ENCODE data around the gene CIB1. TPM values are rescaled to one million over a fixed set of nuclear protein-coding genes. Genes with fewer than 3 reads are reported as not detected.
"Not testable (repeated sequence)": the region's sequence is repeated elsewhere in the genome, so short reads cannot be mapped to it uniquely, and the experiment has no call there.

The CIB1 gene
- total and polyA plus RNA-seq, 10 of the 15 experiments (the other 5 are each of a cell fraction or from before 2014, with no cell fraction given) = 10.8 to 155 (median 81.9) TPM

GRCh38 chr15:90278467-90278866 lies 44.7 kb upstream of the CIB1 start:
- WGBS (ENCODE audit: insufficient coverage, insufficient replicate concordance, low lambda C conversion rate, missing lambda C conversion rate) = 96% methylated on average over 12 of the region's 12 CpGs
- H3K27me3 ChIP-seq (replicated peaks in 1 of 2; ENCODE audit: control insufficient read depth in 2 of 2, insufficient read depth in 2 of 2, low read length in 1 of 2); BruUV-seq (replicated peaks); H3K36me3 ChIP-seq (ENCODE audit: control insufficient read depth in 2 of 2, insufficient read depth in 2 of 2, low read length in 1 of 2); H3K79me2 ChIP-seq (ENCODE audit: control insufficient read depth, insufficient read depth, low read length); intact Hi-C loops (cut with micrococcal nuclease; ENCODE audit: unreplicated experiment); in situ Hi-C loops (cut with MboI); H2AFZ ChIP-seq (ENCODE audit: control insufficient read depth, low read depth, low read length); H4K20me1 ChIP-seq (ENCODE audit: control insufficient read depth, insufficient read depth); FAIRE-seq; H3K4me2 ChIP-seq (ENCODE audit: control insufficient read depth, insufficient read depth); ATAC-seq; H3K4me3 ChIP-seq; SMC1A ChIA-PET (ENCODE audit: uncharacterized antibody, unreplicated experiment); H3K27ac ChIP-seq (ENCODE audit: control insufficient read depth, insufficient read depth); H3K4me1 ChIP-seq (ENCODE audit: control insufficient read depth, insufficient read depth, low read length); DNase-seq (ENCODE audit: low read depth, low spot score); POLR2A ChIA-PET; H3K9me3 ChIP-seq (replicated peaks; ENCODE audit: control insufficient read depth, insufficient read depth, low read length); RAD21 ChIA-PET (ENCODE audit: unreplicated experiment); H3K9ac ChIP-seq (ENCODE audit: control insufficient read depth, insufficient read depth, low read length): not testable (repeated sequence)
- CTCF ChIA-PET = interaction anchor here (1.3 to 2.0 kb wide), 2 partner anchors 8 to 12 kb away, joined by 4 to 6 read pairs; no protein-coding TSS in a partner anchor

- in situ Hi-C loops (cut with MboI) (no loop called here), intact Hi-C loops (cut with micrococcal nuclease; ENCODE audit: unreplicated experiment) (no loop called here)
- no peaks in the 10 kb centered on the region for H3K4me1 ChIP-seq (ENCODE audit: control insufficient read depth, insufficient read depth, low read length)
- ChIA-PET SMC1A (ENCODE audit: uncharacterized antibody, unreplicated experiment) (interaction anchor here (0.9 to 2.5 kb wide), 6 partner anchors 10 to 122 kb away, joined by 3 to 11 read pairs (median 4); partner anchors contain the start of gene SEMA4B), POLR2A (interaction anchor here (0.6 kb wide), 1 partner anchor 115 kb away, joined by 3 read pairs; no protein-coding TSS in a partner anchor), CTCF (interaction anchor here (0.7 to 1.5 kb wide), 6 partner anchors 11 to 129 kb away, joined by 3 to 5 read pairs (median 3); no protein-coding TSS in a partner anchor), RAD21 (ENCODE audit: unreplicated experiment) (no interaction called here)
- no peak overlapping the region for H3K4me3 ChIP-seq
- FAIRE-seq = no peak
- 78% methylated on average over 7 of the region's 7 CpGs for WGBS (ENCODE audit: insufficient coverage, insufficient replicate concordance, low lambda C conversion rate, missing lambda C conversion rate)
- no peak overlapping the region for H3K27ac ChIP-seq (ENCODE audit: control insufficient read depth, insufficient read depth)
- no peak overlapping the region for H2AFZ ChIP-seq (ENCODE audit: control insufficient read depth, low read depth, low read length)
- H3K4me2 ChIP-seq (ENCODE audit: control insufficient read depth, insufficient read depth) = no peak overlapping the region
- DNase-seq (ENCODE audit: low read depth, low spot score) = no peak
- peak; percentile 27; the same call in 1 of the 3 replicates for ATAC-seq
- H3K27me3 ChIP-seq (replicated peaks in 1 of 2; ENCODE audit: control insufficient read depth in 2 of 2, insufficient read depth in 2 of 2, low read length in 1 of 2) = no peaks in the 10 kb centered on the region
- H4K20me1 ChIP-seq (ENCODE audit: control insufficient read depth, insufficient read depth) = no peaks in the 10 kb centered on the region
- TSS peak; percentile 14 for BruUV-seq (replicated peaks)
- no peak overlapping the region for H3K9ac ChIP-seq (ENCODE audit: control insufficient read depth, insufficient read depth, low read length)
- TF ChIP-seq CBX5 (IDR thresholded peaks at IDR 0.05; ENCODE audit: low read depth) (no peak), NBN (IDR thresholded peaks at IDR 0.05) (no peak), IRF4 (IDR thresholded peaks at IDR 0.05; ENCODE audit: low read depth, low read length) (no peak), SUPT20H (IDR thresholded peaks at IDR 0.05; ENCODE audit: borderline replicate concordance, control insufficient read depth, low read depth, low read length) (no peak), NRF1 (conservative IDR thresholded peaks at IDR 0.05; ENCODE audit: low read depth, low read length) (no peak), USF2 (IDR thresholded peaks at IDR 0.05; ENCODE audit: borderline replicate concordance, low read depth, low read length) (no peak)
- no peaks in the 10 kb centered on the region for H3K9me3 ChIP-seq (replicated peaks; ENCODE audit: control insufficient read depth, insufficient read depth, low read length)
- peaks cover 27% of the 10 kb centered on the region for H3K79me2 ChIP-seq (ENCODE audit: control insufficient read depth, insufficient read depth, low read length)
- peaks cover 2 to 4% of the 10 kb centered on the region in 2 experiments for H3K36me3 ChIP-seq (ENCODE audit: control insufficient read depth in 2 of 2, insufficient read depth in 2 of 2, low read length in 1 of 2)
Measured at GRCh38 chr15:90271459-90272166, 37.9 kb upstream of the CIB1 start.
